Heart right ventricle (tissue), 16 donors: ENCODE results near the gene OR7G2. TPM values are rescaled to one million over a fixed set of nuclear protein-coding genes. Genes with fewer than 3 reads are reported as not detected.
"Not testable (repeated sequence)": the region's sequence is repeated elsewhere in the genome, so short reads cannot be mapped to it uniquely, and the experiment has no call there.

ENCODE experiments used
- ATAC-seq, 8 donors: fragments of 200-7000 bp; cut with Tn5 transposase; one replicate each; pipeline ENCODE4 v1.9.1; 2020; ENCODE audit warnings: mild to moderate bottlenecking in 8 of 8, moderate library complexity in 8 of 8, moderate number of reproducible peaks in 1 of 8
- DNase-seq, 2 donors: peaks; one replicate each; pipeline ENCODE4 v3.0.0-alpha.2; 2020
- H3K27ac ChIP-seq, 10 donors: fragments of 200-600 bp; sonication (generic) in 2 of 10; one replicate each; pipeline versions ENCODE4 v1.5.0 to v1.8.0; 2020 to 2022; ENCODE audit warnings: mild to moderate bottlenecking in 3 of 10
- H3K27me3 ChIP-seq, 7 donors: fragments of 200-600 bp; one replicate each; pipeline ENCODE4 v1.8.0; 2021 to 2022; ENCODE audit warnings: mild to moderate bottlenecking in 2 of 7
- H3K36me3 ChIP-seq, 9 donors: fragments of 200-600 bp; sonication (generic) in 1 of 9; one replicate each; pipeline versions ENCODE4 v1.5.0 to v1.8.0; 2020 to 2022; ENCODE audit warnings: mild to moderate bottlenecking in 2 of 9
- H3K4me1 ChIP-seq, 9 donors: fragments of 200-600 bp; sonication (generic) in 1 of 9; one replicate each; pipeline versions ENCODE4 v1.5.0 to v1.8.0; 2020 to 2022; ENCODE audit warnings: mild to moderate bottlenecking in 4 of 9
- H3K4me3 ChIP-seq, 10 donors: fragments of 200-600 bp; sonication (generic) in 2 of 10; one replicate each; pipeline versions ENCODE4 v1.5.0 to v1.8.0; 2020 to 2022; ENCODE audit warnings: mild to moderate bottlenecking in 7 of 10, moderate library complexity in 2 of 10
- H3K9me3 ChIP-seq, 11 donors: fragments of 200-600 bp in 10 of 11; sonication (generic) in 2 of 11; one replicate each; pipeline versions ENCODE4 v1.5.0 to v1.8.0; 2013 to 2022; ENCODE audit warnings: mild to moderate bottlenecking in 2 of 11, control low read depth in 1 of 11, moderate library complexity in 1 of 11
- CTCF ChIP-seq, 9 donors: fragments of 200-600 bp; sonication (generic) in 2 of 9; IDR thresholded peaks; one replicate each; pipeline versions ENCODE4 v1.5.0 to v1.8.0; 2021 to 2022; ENCODE audit warnings: antibody characterized with exemption in 9 of 9, mild to moderate bottlenecking in 5 of 9, moderate library complexity in 1 of 9
- WGBS, 2 donors: extraction: QIAGEN DNeasy Blood & Tissue Kit; methylation state at CpG; one replicate each; pipeline ENCODE4 v1.1.7; 2013; ENCODE audit warnings: inconsistent platforms in 1 of 2; 5-methylcytosine and 5-hydroxymethylcytosine counted together
- intact Hi-C, 10 donors: fragments of 100-400 bp; cut with DNase I; formaldehyde crosslinking; loops; one replicate each; pipeline versions ENCODE4 v1.11.1 to v1.14.2; 2022
- polyA plus RNA-seq, 2 donors: library from polyadenylated mRNA; stranded (reverse); fragments of 200-250 nt; gene quantifications; one replicate each; pipeline ENCODE4 v1.2.3, GENCODE V29; 2013
- total RNA-seq, 10 donors: library from RNA; stranded (reverse); fragmentation: NEBNext Ultra II Directional in 3 of 10; extraction: Animal tissue kit (Norgen Biotek cat#: 25700) in 3 of 10; gene quantifications; one replicate each; pipeline versions ENCODE4 v1.2.1 to v1.2.4, GENCODE V29; 2021 to 2023
- donor health status: Arrhythmogenic right ventricular cardiomyopathy.
- donor health status: ischemic (EF 13 %, LVEDD 7.1; RV severe dilation, severe dysfunction).
- donor health status: healthy with polysubstance abuse.
- donor health status: DM: no; HTN: yes; CAD: no.
- donor health status: DM: no; HTN: no; CAD: no.
- donor health status: ischemic (EF 25% LVEDD 6.9; RV normal size, moderate dysfunction).
- donor health status: ischemic (EF 25% LVEDD 5.7; RV mildly dilated, moderate dysfunction).
- donor health status: healthy.
- donor health status: DM: yes; HTN: yes; CAD: no.
- donor health status: Ischemic cardiomyopathy.
- donor health status: ischemic (EF 35%, LVEDD 5.7; RV mildly dilated, moderate dysfunction).
- donor health status: nonischemic (EF 11% LVEDD 7.7; RV severe dilation, severe dysfunction).
- donor health status: DM: yes; HTN: yes; CAD: no.
- donor health status: PGD.
- donor health status: ischemic (EF 29% LVEDD 5.4; RV normal size, mild dysfunction).
- donor health status: nonischemic (EF 23%, LVEDD 6.1; RV moderate dilation, normal function).

Gene OR7G2
- total and polyA plus RNA-seq, 12 donors, result not detected

- no peak for ATAC-seq
- Histone ChIP-seq H3K36me3 (no peaks in the 10 kb centered on the region), H3K27me3 (peaks cover 0 to 4% (median 0%) of the 10 kb centered on the region in 7 donors), H3K4me3 (no peak overlapping the region), H3K4me1 (peaks cover 0 to 13% (median 8%) of the 10 kb centered on the region in 9 donors), H3K9me3 (no peaks in the 10 kb centered on the region), H3K27ac (no peak overlapping the region)
- TF ChIP-seq CTCF (IDR thresholded peaks at IDR 0.05), result no peak
- intact Hi-C loops, result loop anchor here in 1 of 10 donors (2.0 kb wide), 1 partner anchor 420 kb away; no protein-coding TSS in a partner anchor
- DNase-seq, result no peak
- WGBS, 2 donors, result 69 to 70% methylated on average over 10 of the region's 10 CpGs
Observed at GRCh38 chr19:9076901-9077300, 30.4 kb downstream of the OR7G2 start.

GRCh38 chr19:9075064-9075949, 32.0 kb downstream of the OR7G2 start:
- DNase-seq, result peak; percentile 44 to 61
- Histone ChIP-seq H3K4me3 (peak overlapping the region in 1 of 10 donors; percentile 8), H3K36me3 (no peaks in the 10 kb centered on the region), H3K27ac (no peak overlapping the region), H3K9me3 (no peaks in the 10 kb centered on the region), H3K27me3 (peaks cover 0 to 3% (median 0%) of the 10 kb centered on the region in 7 donors), H3K4me1 (peaks cover 0 to 13% (median 8%) of the 10 kb centered on the region in 9 donors)
- intact Hi-C loops, result no loop called here
- WGBS, 2 donors, result 17 to 18% methylated on average over 16 of the region's 16 CpGs
- TF ChIP-seq CTCF (IDR thresholded peaks at IDR 0.05), result no peak
- peak; percentile 76 to 97 (median 90) for ATAC-seq

GRCh38 chr19:9073806-9074205, 33.5 kb downstream of the OR7G2 start:
- no peak for TF ChIP-seq CTCF (IDR thresholded peaks at IDR 0.05)

GRCh38 chr19:9071720-9072119, 35.6 kb downstream of the OR7G2 start:
- H3K36me3 ChIP-seq, H3K27me3 ChIP-seq, H3K4me3 ChIP-seq, DNase-seq, intact Hi-C loops, ATAC-seq, H3K9me3 ChIP-seq, H3K27ac ChIP-seq: not testable (repeated sequence)
- WGBS, 2 donors, result 87 to 88% methylated on average over 6 of the region's 6 CpGs
- H3K4me1 ChIP-seq, result peaks cover 0 to 13% (median 8%) of the 10 kb centered on the region in 9 donors

More at GRCh38 chr19:9073806-9074205, 33.5 kb downstream of the OR7G2 start:
- no peak for ATAC-seq
- H3K27ac ChIP-seq, result no peak overlapping the region
- intact Hi-C loops, result no loop called here
- WGBS, 2 donors, result 53 to 54% methylated on average over 6 of the region's 6 CpGs
- no peaks in the 10 kb centered on the region for H3K9me3 ChIP-seq
- H3K4me1 ChIP-seq, result peaks cover 0 to 13% (median 8%) of the 10 kb centered on the region in 9 donors
- H3K4me3 ChIP-seq, result no peak overlapping the region
- no peaks in the 10 kb centered on the region for H3K36me3 ChIP-seq
- no peaks in the 10 kb centered on the region for H3K27me3 ChIP-seq
- DNase-seq, result no peak

- Histone ChIP-seq H3K27me3 (peaks cover 0 to 3% (median 0%) of the 10 kb centered on the region in 7 donors), H3K27ac (no peak overlapping the region), H3K4me1 (peaks cover 0 to 4% (median 2%) of the 10 kb centered on the region in 9 donors), H3K4me3 (no peak overlapping the region), H3K9me3 (no peaks in the 10 kb centered on the region), H3K36me3 (no peaks in the 10 kb centered on the region)
- ATAC-seq, result no peak
- TF ChIP-seq CTCF (IDR thresholded peaks at IDR 0.05), result no peak
- no peak for DNase-seq
- 25 to 35% methylated on average over 5 of the region's 5 CpGs for WGBS, 2 donors
- intact Hi-C loops, result no loop called here
Observed at GRCh38 chr19:9070066-9070465, 37.2 kb downstream of the OR7G2 start.
